ENCODE measurements around the gene EMILIN3. TPM values are rescaled to one million over a fixed set of nuclear protein-coding genes. Genes with fewer than 3 reads are reported as not detected.

Gene EMILIN3
- polyA plus RNA-seq, 1 of the 3 experiments (the other 2 are of a cell fraction), result 0.02 TPM

DNA sequence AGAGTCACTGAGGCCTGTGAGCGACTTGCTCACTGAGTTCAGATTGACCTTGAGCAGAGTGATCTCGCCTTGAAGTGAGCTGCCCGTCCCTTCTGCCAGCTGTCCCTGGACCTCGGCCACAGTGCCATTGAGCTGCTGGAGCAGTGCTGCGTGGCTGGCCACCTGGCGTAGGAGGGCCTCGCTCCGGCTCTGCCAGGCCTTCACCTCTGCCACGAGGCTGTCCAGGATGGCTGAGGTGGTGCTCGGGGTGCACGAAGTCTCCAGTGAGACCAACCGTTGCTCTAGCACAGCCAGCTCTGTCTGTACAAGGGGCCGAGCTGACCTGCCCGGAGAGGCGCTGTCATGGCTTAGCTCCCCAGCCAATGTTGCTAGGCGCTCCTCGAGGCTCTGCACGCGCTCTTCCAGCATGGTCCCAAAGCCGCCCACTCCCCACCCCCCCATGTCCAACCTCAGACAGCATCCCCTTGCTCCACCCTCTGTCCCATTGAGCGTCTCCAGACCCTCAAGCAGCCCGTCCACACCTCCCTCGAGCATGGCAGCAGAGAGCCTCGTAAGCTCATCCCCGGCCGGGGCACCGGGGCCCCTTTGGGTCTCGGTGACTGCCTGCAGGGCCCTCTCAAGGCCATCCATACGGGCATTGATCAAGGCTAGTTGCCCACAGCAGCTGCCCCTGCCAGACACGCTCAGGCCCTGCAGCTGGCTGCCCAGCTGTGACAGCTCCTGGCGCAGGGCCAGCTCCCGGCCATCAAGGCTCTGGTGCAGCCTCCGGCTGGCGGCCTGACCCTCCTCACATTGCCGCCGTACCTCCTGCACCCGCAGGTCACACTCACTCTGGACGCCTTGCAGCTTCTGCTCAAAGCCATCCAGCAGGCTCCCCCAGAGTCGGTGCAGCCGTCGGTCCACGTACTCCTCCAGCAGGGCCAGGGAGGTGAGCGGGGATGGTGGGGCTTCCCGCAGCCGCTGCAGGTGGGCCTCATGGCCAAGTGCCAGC, 4.6 kb downstream of the EMILIN3 start:
- H3K4me1 ChIP-seq (ENCODE audit: control insufficient read depth in 1 of 2, insufficient read depth in 2 of 2, low read depth in 1 of 2, low read length in 1 of 2), result peaks cover 0 to 13% of the 10 kb centered on the region in 2 experiments; a peak in 1 of 4 replicates
- no peaks in the 10 kb centered on the region for H3K9me3 ChIP-seq
- H3K79me2 ChIP-seq (ENCODE audit: insufficient read depth), result no peaks in the 10 kb centered on the region
- no peak overlapping the region for H2AFZ ChIP-seq (ENCODE audit: low read depth)
- ChIA-PET POLR2A (no interaction called here), CTCF (interaction anchor here (1.2 to 8.1 kb wide), 2 partner anchors 22 to 49 kb away, joined by 5 to 55 read pairs; partner anchors contain the start of gene LPIN3)
- H3K9me2 ChIP-seq, result no peaks in the 10 kb centered on the region
- peak; percentile 85 for DNase-seq
- no peak overlapping the region for H3K27ac ChIP-seq (ENCODE audit: low read depth in 2 of 2, low read length in 1 of 2)
- H3K27me3 ChIP-seq (ENCODE audit: insufficient read depth), result peaks cover 20% of the 10 kb centered on the region
- no peak overlapping the region for H3K4me2 ChIP-seq
- TF ChIP-seq MXI1 (IDR thresholded peaks at IDR 0.05; ENCODE audit: low read depth, low read length) (peak; percentile 19; the same call in 1 of the 2 replicates), RAD21 (IDR thresholded peaks at IDR 0.05; ENCODE audit: low read length) (no peak), EP300 (IDR thresholded peaks at IDR 0.05; ENCODE audit: borderline replicate concordance in 1 of 2, low read depth in 1 of 2, low read length in 1 of 2) (peak in 1 of 2 experiments; percentile 8; a peak in 1 of 4 replicates)
- TF ChIP-seq, protein P1, sequence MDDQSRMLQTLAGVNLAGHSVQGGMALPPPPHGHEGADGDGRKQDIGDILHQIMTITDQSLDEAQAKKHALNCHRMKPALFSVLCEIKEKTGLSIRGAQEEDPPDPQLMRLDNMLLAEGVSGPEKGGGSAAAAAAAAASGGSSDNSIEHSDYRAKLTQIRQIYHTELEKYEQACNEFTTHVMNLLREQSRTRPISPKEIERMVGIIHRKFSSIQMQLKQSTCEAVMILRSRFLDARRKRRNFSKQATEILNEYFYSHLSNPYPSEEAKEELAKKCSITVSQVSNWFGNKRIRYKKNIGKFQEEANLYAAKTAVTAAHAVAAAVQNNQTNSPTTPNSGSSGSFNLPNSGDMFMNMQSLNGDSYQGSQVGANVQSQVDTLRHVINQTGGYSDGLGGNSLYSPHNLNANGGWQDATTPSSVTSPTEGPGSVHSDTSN (IDR thresholded peaks at IDR 0.05), result no peak
- no peaks in the 10 kb centered on the region for H3F3A ChIP-seq (replicated peaks; ENCODE audit: insufficient read depth)
- H3K4me3 ChIP-seq (ENCODE audit: low read depth in 2 of 2, low read length in 1 of 2), result no peak overlapping the region
- 77% methylated on average over 26 of the region's 45 CpGs for WGBS (ENCODE audit: low lambda C conversion rate)
- H3K9ac ChIP-seq, result no peak overlapping the region
- no peaks in the 10 kb centered on the region for H4K20me1 ChIP-seq (ENCODE audit: insufficient read depth)
- H3K36me3 ChIP-seq (replicated peaks in 1 of 2; ENCODE audit: control insufficient read depth in 1 of 2, insufficient read depth in 2 of 2, low read length in 1 of 2), result no peaks in the 10 kb centered on the region

DNA sequence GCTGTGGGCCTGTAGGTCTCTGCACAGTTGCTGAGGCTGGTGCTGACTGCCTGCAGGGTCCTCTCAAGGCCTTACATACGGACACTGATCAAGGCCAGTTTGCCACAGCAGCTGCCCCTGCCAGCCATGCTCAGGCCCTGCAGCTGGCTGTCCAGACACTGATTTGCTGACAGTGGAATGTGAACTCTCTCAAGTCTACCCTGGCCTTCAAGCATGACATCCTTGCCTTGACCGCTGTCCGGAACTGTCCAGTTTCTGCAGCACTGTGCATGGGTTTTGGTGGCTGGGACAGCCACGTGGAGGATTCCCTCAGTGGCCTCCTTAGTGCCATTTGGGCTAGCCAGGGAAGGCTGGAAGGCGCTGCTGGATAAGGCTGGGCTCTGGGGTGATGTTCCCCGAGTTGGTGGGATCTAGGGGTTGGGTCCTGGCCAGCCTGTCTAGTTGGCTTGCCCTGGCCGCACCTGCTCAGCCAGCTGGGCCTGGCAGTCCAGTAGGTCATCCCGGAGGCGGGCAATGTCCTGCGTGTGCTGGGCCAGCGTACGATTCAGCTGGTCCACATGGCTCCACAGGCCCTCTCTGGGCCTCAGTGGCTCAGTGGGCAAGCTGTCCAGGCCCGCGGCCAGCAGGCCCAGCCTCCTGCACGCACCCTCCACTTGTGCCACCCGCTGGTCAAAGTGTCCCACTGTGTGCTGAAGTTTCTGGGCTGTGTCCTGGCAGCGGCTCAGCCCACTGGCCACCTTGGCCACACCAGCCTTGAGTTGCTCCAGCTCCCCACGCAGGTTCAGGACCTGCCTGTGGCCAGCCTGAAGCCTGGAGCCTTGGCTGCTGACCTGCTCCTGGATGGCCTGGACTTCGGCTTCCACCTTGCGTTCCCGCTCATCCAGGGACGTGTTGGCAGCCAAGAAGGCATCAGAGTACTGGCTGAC, 5.5 kb downstream of the EMILIN3 start:
- no peaks in the 10 kb centered on the region for H4K20me1 ChIP-seq (ENCODE audit: insufficient read depth)
- no peaks in the 10 kb centered on the region for H3K79me2 ChIP-seq (ENCODE audit: insufficient read depth)
- no peak overlapping the region for H3K9ac ChIP-seq
- H3K9me2 ChIP-seq, result no peaks in the 10 kb centered on the region
- no peak for DNase-seq
- 72% methylated on average over 7 of the region's 22 CpGs for WGBS (ENCODE audit: low lambda C conversion rate)
- H2AFZ ChIP-seq (ENCODE audit: low read depth), result no peak overlapping the region
- no peak overlapping the region; a peak in 1 of 4 replicates for H3K27ac ChIP-seq (ENCODE audit: low read depth in 2 of 2, low read length in 1 of 2)
- H3K27me3 ChIP-seq (ENCODE audit: insufficient read depth), result peaks cover 16% of the 10 kb centered on the region
- no peaks in the 10 kb centered on the region for H3K36me3 ChIP-seq (replicated peaks in 1 of 2; ENCODE audit: control insufficient read depth in 1 of 2, insufficient read depth in 2 of 2, low read length in 1 of 2)
- H3K9me3 ChIP-seq, result no peaks in the 10 kb centered on the region
- no peaks in the 10 kb centered on the region for H3F3A ChIP-seq (replicated peaks; ENCODE audit: insufficient read depth)
- ChIA-PET CTCF (interaction anchor here (1.1 to 8.1 kb wide), 3 partner anchors 11 to 50 kb away, joined by 5 to 55 read pairs (median 6); partner anchors contain the start of gene LPIN3), POLR2A (no interaction called here)
- H3K4me2 ChIP-seq, result no peak overlapping the region
- H3K4me3 ChIP-seq (ENCODE audit: low read depth in 2 of 2, low read length in 1 of 2), result no peak overlapping the region
- TF ChIP-seq, protein P2, sequence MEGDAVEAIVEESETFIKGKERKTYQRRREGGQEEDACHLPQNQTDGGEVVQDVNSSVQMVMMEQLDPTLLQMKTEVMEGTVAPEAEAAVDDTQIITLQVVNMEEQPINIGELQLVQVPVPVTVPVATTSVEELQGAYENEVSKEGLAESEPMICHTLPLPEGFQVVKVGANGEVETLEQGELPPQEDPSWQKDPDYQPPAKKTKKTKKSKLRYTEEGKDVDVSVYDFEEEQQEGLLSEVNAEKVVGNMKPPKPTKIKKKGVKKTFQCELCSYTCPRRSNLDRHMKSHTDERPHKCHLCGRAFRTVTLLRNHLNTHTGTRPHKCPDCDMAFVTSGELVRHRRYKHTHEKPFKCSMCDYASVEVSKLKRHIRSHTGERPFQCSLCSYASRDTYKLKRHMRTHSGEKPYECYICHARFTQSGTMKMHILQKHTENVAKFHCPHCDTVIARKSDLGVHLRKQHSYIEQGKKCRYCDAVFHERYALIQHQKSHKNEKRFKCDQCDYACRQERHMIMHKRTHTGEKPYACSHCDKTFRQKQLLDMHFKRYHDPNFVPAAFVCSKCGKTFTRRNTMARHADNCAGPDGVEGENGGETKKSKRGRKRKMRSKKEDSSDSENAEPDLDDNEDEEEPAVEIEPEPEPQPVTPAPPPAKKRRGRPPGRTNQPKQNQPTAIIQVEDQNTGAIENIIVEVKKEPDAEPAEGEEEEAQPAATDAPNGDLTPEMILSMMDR (IDR thresholded peaks at IDR 0.05), result no peak
- no peak for TF ChIP-seq RAD21 (IDR thresholded peaks at IDR 0.05; ENCODE audit: low read length)
- TF ChIP-seq TEAD4 (IDR thresholded peaks at IDR 0.05; ENCODE audit: borderline replicate concordance, insufficient read depth), result no peak
- no peak for TF ChIP-seq FOXM1 (IDR thresholded peaks at IDR 0.05; ENCODE audit: low read depth)
- TF ChIP-seq MXI1 (IDR thresholded peaks at IDR 0.05; ENCODE audit: low read depth, low read length), result no peak
- no peak for TF ChIP-seq GABPA (IDR thresholded peaks at IDR 0.05; ENCODE audit: low read depth)
- TF ChIP-seq, protein P1 (IDR thresholded peaks at IDR 0.05), result no peak
- TF ChIP-seq, protein P3, sequence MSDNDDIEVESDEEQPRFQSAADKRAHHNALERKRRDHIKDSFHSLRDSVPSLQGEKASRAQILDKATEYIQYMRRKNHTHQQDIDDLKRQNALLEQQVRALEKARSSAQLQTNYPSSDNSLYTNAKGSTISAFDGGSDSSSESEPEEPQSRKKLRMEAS (IDR thresholded peaks at IDR 0.05; ENCODE audit: low read depth), result no peak
- TF ChIP-seq EZH2phosphoT487 (IDR thresholded peaks at IDR 0.05; ENCODE audit: borderline replicate concordance, low read depth), result no peak
- no peak for TF ChIP-seq NFIC (IDR thresholded peaks at IDR 0.05; ENCODE audit: borderline replicate concordance)
- no peak for TF ChIP-seq NRF1 (IDR thresholded peaks at IDR 0.05; ENCODE audit: low read depth, low read length)
- peaks cover 0 to 13% of the 10 kb centered on the region in 2 experiments; a peak in 1 of 4 replicates for H3K4me1 ChIP-seq (ENCODE audit: control insufficient read depth in 1 of 2, insufficient read depth in 2 of 2, low read depth in 1 of 2, low read length in 1 of 2)
